ENCODE results near the gene SFMBT1. TPM values are rescaled to one million over a fixed set of nuclear protein-coding genes. Genes with fewer than 3 reads are reported as not detected.

SFMBT1 gene
- total and polyA plus RNA-seq, 8 donors, result 4.9 to 15.8 (median 12.8) TPM

DNA sequence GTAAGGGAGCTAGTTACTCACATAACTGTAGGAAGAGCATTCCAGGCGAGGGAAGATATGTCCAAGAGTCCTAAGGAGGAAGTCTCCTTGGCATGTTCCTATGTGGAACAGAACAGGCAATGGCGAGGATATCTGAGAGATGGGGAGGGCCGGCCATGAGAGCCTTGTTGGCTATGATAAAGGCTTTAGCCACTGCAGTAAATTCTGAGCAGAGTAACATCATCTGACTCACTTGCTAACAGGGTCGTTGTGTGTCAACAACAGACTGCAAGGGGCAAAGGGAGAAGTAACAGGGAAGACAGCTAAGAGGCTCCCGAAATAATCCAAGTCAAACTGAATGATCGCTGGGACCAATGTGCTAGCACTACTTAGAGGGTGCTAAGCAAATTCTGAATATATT lies 21.6 kb downstream of the SFMBT1 start:
- no peak for DNase-seq
- Histone ChIP-seq H3K4me3 (no peak overlapping the region), H3K4me1 (peaks cover 0 to 18% (median 17%) of the 10 kb centered on the region in 3 donors), H3K36me3 (no peaks in the 10 kb centered on the region), H3K27me3 (no peaks in the 10 kb centered on the region), H3K9me3 (no peaks in the 10 kb centered on the region), H3K27ac (no peak overlapping the region)
- intact Hi-C loops (cut with DNase I), result no loop called here
- no peak for FAIRE-seq
- ATAC-seq, result no peak
- TF ChIP-seq, protein P1, sequence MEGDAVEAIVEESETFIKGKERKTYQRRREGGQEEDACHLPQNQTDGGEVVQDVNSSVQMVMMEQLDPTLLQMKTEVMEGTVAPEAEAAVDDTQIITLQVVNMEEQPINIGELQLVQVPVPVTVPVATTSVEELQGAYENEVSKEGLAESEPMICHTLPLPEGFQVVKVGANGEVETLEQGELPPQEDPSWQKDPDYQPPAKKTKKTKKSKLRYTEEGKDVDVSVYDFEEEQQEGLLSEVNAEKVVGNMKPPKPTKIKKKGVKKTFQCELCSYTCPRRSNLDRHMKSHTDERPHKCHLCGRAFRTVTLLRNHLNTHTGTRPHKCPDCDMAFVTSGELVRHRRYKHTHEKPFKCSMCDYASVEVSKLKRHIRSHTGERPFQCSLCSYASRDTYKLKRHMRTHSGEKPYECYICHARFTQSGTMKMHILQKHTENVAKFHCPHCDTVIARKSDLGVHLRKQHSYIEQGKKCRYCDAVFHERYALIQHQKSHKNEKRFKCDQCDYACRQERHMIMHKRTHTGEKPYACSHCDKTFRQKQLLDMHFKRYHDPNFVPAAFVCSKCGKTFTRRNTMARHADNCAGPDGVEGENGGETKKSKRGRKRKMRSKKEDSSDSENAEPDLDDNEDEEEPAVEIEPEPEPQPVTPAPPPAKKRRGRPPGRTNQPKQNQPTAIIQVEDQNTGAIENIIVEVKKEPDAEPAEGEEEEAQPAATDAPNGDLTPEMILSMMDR (IDR thresholded peaks at IDR 0.05), result no peak
- WGBS, 2 donors, result 89 to 91% methylated on average over 6 of the region's 6 CpGs

- H3K36me3 ChIP-seq, result no peaks in the 10 kb centered on the region
- intact Hi-C loops (cut with DNase I), result no loop called here
- peaks cover 0 to 24% (median 18%) of the 10 kb centered on the region in 3 donors for H3K4me1 ChIP-seq
- ATAC-seq (no peak), DNase-seq (no peak), FAIRE-seq (no peak)
- no peak overlapping the region for H3K27ac ChIP-seq
- H3K9me3 ChIP-seq, result no peaks in the 10 kb centered on the region
- H3K27me3 ChIP-seq, result no peaks in the 10 kb centered on the region
- H3K4me3 ChIP-seq, result no peak overlapping the region
- 90 to 91% methylated on average over 4 of the region's 4 CpGs for WGBS, 2 donors
- TF ChIP-seq, protein P1 (IDR thresholded peaks at IDR 0.05), result no peak
Measured at GRCh38 chr3:53023072-53023823, 22.6 kb downstream of the SFMBT1 start.

GRCh38 chr3:53022647-53023046 lies 23.2 kb downstream of the SFMBT1 start:
- no peak for DNase-seq
- TF ChIP-seq, protein P1 (IDR thresholded peaks at IDR 0.05), result no peak
- no peaks in the 10 kb centered on the region for H3K27me3 ChIP-seq
- H3K36me3 ChIP-seq, result no peaks in the 10 kb centered on the region
- ATAC-seq, result no peak
- no peak overlapping the region for H3K27ac ChIP-seq
- FAIRE-seq, result no peak
- WGBS, 2 donors, result 95 to 100% methylated on average over 3 of the region's 3 CpGs
- H3K4me3 ChIP-seq, result no peak overlapping the region
- peaks cover 0 to 20% (median 15%) of the 10 kb centered on the region in 3 donors for H3K4me1 ChIP-seq
- intact Hi-C loops (cut with DNase I), result no loop called here
- no peaks in the 10 kb centered on the region for H3K9me3 ChIP-seq

DNA sequence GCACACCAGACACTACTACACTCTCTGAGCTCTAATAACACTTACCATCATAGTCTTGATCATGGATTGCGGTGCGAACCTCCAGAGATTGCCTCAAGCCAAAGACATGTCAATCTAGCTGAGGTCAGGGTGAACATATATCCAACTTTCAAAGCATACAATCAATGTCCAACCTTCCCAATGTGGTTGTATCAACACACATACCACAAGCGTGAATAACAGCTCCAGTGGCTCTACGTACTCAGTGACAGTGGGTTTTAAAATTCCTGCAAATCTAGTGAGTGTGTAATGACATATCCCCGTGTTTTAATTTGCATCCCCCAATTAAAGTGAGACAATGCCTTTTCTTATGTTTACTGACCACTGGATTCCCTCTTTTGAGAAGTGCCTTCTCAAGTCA lies 29.6 kb downstream of the SFMBT1 start:
- Histone ChIP-seq H3K27me3 (no peaks in the 10 kb centered on the region), H3K4me1 (peaks cover 0 to 10% (median 0%) of the 10 kb centered on the region in 3 donors), H3K36me3 (no peaks in the 10 kb centered on the region), H3K9me3 (no peaks in the 10 kb centered on the region), H3K4me3 (no peak overlapping the region), H3K27ac (no peak overlapping the region)
- 92% methylated on average over 5 of the region's 5 CpGs for WGBS, 2 donors
- TF ChIP-seq, protein P1 (IDR thresholded peaks at IDR 0.05), result no peak
- intact Hi-C loops (cut with DNase I), result no loop called here
- FAIRE-seq (no peak), ATAC-seq (no peak), DNase-seq (no peak)

GRCh38 chr3:53011324-53011723 lies 34.5 kb downstream of the SFMBT1 start:
- H3K4me1 ChIP-seq, result peaks cover 0 to 5% (median 4%) of the 10 kb centered on the region in 3 donors
- FAIRE-seq, result no peak
- DNase-seq, result no peak
- no peak for ATAC-seq
- 58 to 69% methylated on average over 3 of the region's 3 CpGs for WGBS, 2 donors
- no peaks in the 10 kb centered on the region for H3K27me3 ChIP-seq
- TF ChIP-seq, protein P1 (IDR thresholded peaks at IDR 0.05), result no peak
- H3K27ac ChIP-seq, result no peak overlapping the region
- no peaks in the 10 kb centered on the region for H3K9me3 ChIP-seq
- H3K4me3 ChIP-seq, result no peak overlapping the region
- intact Hi-C loops (cut with DNase I), result no loop called here
- no peaks in the 10 kb centered on the region for H3K36me3 ChIP-seq
